Mammary epithelial cell (primary cell): ENCODE data around the gene KRTAP9-9.

Experiments
- EZH2 ChIP-seq: IDR thresholded peaks from 2 replicates; pipeline ENCODE4 v1.6.1; 2012; ENCODE audit warnings: low read length, inconsistent platforms, borderline replicate concordance
- TF ChIP-seq, protein P1 (sequence below), 2 donors: IDR thresholded peaks in 1 of 2; conservative IDR thresholded peaks in 1 of 2; 2 replicates each; pipeline ENCODE4 v1.5.1; 2011 to 2012; ENCODE audit warnings: inconsistent platforms in 2 of 2, low read length in 2 of 2, mild to moderate bottlenecking in 2 of 2, control low read depth in 1 of 2, low read depth in 1 of 2; ENCODE audit not compliant: insufficient read depth in 1 of 2; ENCODE audit errors: extremely low read depth in 1 of 2

DNA sequence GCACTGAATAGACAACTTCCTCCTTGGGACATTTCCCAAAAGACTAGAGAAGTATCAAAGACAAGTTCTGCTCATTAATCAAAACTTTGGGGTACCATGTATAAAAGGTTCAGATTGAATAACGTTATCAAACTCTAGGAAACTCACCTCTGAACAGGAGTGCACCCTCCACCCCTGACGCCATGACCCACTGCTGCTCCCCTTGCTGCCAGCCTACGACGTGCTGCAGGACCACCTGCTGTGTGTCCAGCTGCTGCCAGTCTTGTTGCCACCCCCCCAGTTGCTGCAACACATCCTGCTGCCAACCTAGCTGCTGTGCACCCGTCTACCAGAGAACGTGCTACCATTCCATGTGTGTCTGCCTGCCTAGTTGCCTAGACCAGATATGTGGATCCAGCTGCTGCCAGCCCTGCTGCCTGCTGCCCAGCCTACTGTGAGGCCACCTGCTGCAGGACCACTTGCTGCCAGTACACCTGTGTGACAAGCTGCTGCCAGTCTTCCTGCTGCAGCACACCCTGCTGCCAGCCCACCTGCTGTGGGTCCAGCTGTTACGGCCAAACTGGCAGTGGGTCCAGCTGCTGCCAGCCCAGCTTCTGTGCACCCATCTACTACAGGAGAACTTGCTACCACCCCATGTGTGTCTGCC, 42.5 kb upstream of the KRTAP9-9 start:
- TF ChIP-seq, protein P1, sequence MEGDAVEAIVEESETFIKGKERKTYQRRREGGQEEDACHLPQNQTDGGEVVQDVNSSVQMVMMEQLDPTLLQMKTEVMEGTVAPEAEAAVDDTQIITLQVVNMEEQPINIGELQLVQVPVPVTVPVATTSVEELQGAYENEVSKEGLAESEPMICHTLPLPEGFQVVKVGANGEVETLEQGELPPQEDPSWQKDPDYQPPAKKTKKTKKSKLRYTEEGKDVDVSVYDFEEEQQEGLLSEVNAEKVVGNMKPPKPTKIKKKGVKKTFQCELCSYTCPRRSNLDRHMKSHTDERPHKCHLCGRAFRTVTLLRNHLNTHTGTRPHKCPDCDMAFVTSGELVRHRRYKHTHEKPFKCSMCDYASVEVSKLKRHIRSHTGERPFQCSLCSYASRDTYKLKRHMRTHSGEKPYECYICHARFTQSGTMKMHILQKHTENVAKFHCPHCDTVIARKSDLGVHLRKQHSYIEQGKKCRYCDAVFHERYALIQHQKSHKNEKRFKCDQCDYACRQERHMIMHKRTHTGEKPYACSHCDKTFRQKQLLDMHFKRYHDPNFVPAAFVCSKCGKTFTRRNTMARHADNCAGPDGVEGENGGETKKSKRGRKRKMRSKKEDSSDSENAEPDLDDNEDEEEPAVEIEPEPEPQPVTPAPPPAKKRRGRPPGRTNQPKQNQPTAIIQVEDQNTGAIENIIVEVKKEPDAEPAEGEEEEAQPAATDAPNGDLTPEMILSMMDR (conservative IDR thresholded peaks at IDR 0.05 in 1 of 2, IDR thresholded peaks at IDR 0.05 in 1 of 2; ENCODE audit: extremely low read depth in 1 of 2, insufficient read depth in 1 of 2, low read depth in 1 of 2, low read length in 2 of 2) = no peak
- no peak for TF ChIP-seq EZH2
